HL-60 (cell line): ENCODE results near the gene KCNK15.

Experiments
- DNase-seq, 2 experiments: peaks; one replicate each; pipeline ENCODE4 v3.0.0-alpha.2; 2010 to 2020; ENCODE audit warnings: low read depth in 1 of 2, low spot score in 1 of 2
- H3K27ac ChIP-seq: fragments of 250-450 bp; sonication (Bioruptor Pico); replicated peaks from 2 replicates; pipeline ENCODE4 v1.5.1; 2020; ENCODE audit warnings: mild to moderate bottlenecking, moderate library complexity
- H3K27me3 ChIP-seq: fragments of 250-450 bp; sonication (Bioruptor Pico); 2 replicates; pipeline ENCODE4 v1.5.1; 2021; ENCODE audit warnings: mild to moderate bottlenecking, moderate library complexity; ENCODE audit not compliant: insufficient read depth, poor library complexity, severe bottlenecking
- H3K4me3 ChIP-seq: replicated peaks from 2 replicates; pipeline ENCODE4 v1.5.1; 2011; ENCODE audit warnings: mild to moderate bottlenecking, control low read depth, low read length; ENCODE audit not compliant: insufficient read depth
- GABPA ChIP-seq: IDR thresholded peaks from 2 replicates; pipeline ENCODE4 v1.6.1; 2012; ENCODE audit warnings: low read depth
- POLR2AphosphoS5 ChIP-seq: IDR thresholded peaks from 2 replicates; pipeline ENCODE4 v1.6.1; 2012; ENCODE audit warnings: low read depth
- REST ChIP-seq: IDR thresholded peaks from 2 replicates; pipeline ENCODE4 v1.6.1; 2012; ENCODE audit warnings: low read depth; ENCODE audit not compliant: insufficient replicate concordance
- SPI1 ChIP-seq: IDR thresholded peaks from 2 replicates; pipeline ENCODE4 v1.6.1; 2012; ENCODE audit warnings: low read depth, mild to moderate bottlenecking, borderline replicate concordance
- TF ChIP-seq, protein P1 (sequence below): IDR thresholded peaks from one replicate; pipeline ENCODE4 v1.5.1; 2011; ENCODE audit warnings: low read length, control low read depth, inconsistent platforms; ENCODE audit not compliant: insufficient read depth

The KCNK15 gene

DNA sequence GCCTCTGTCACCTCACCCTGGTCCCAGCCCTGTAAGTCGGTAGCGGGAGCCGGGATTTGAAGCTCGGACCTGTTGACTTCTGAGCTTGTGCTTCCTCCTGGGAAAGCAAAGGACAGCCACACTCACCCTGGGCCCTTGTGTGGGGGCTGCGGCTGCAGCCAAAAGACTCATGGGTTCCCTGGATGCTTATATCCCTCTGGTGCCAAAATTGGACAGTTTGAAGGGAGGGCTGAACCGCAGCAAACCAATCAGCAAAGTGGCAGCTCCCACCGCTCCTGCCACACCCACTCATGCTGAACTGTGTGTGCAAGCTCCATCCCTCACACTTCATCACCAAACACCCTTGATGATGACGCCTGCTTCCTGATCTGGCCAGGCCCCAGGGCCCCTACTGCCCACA is 34.4 kb upstream of the KCNK15 start:
- no peak for DNase-seq
- Histone ChIP-seq H3K27ac (no peak overlapping the region), H3K4me3 (no peak overlapping the region), H3K27me3 (no peaks in the 10 kb centered on the region)
- TF ChIP-seq, protein P1, sequence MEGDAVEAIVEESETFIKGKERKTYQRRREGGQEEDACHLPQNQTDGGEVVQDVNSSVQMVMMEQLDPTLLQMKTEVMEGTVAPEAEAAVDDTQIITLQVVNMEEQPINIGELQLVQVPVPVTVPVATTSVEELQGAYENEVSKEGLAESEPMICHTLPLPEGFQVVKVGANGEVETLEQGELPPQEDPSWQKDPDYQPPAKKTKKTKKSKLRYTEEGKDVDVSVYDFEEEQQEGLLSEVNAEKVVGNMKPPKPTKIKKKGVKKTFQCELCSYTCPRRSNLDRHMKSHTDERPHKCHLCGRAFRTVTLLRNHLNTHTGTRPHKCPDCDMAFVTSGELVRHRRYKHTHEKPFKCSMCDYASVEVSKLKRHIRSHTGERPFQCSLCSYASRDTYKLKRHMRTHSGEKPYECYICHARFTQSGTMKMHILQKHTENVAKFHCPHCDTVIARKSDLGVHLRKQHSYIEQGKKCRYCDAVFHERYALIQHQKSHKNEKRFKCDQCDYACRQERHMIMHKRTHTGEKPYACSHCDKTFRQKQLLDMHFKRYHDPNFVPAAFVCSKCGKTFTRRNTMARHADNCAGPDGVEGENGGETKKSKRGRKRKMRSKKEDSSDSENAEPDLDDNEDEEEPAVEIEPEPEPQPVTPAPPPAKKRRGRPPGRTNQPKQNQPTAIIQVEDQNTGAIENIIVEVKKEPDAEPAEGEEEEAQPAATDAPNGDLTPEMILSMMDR = no peak
- TF ChIP-seq GABPA = no peak
- no peak for TF ChIP-seq POLR2AphosphoS5
- no peak for TF ChIP-seq SPI1
- TF ChIP-seq REST = no peak

DNA sequence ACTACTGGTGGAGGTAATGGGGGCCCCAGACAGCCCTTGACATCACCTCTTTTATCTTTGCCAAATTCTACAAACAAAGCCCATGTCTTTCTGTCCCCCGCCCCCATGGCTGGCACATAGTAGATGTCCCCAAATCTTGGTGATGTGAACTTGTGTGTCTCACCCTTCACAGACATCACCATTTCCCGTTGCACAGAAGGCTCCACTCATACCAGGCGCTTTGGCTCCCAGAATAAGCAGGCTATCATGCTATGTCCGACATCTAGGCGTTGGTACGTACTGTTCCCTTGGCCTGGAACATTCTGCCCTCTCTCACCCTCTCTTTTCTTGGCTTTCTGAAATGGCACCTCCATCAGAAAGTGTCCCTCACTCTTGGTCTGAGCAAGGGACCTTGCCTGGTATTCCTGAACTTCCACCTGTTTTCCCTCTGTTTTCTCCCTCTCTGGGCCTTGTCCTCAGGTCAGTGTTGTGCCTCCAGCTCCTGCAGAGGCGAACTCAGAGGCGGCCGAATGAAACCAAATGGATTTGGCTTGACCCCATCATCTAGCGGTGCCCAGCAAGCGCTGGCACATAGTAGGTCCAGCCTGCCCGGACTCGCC is 31.5 kb upstream of the KCNK15 start:
- Histone ChIP-seq H3K4me3 (no peak overlapping the region), H3K27ac (no peak overlapping the region), H3K27me3 (no peaks in the 10 kb centered on the region)
- no peak for DNase-seq
- no peak for TF ChIP-seq REST
- TF ChIP-seq GABPA = no peak
- TF ChIP-seq SPI1 = no peak
- TF ChIP-seq POLR2AphosphoS5 = no peak

DNA sequence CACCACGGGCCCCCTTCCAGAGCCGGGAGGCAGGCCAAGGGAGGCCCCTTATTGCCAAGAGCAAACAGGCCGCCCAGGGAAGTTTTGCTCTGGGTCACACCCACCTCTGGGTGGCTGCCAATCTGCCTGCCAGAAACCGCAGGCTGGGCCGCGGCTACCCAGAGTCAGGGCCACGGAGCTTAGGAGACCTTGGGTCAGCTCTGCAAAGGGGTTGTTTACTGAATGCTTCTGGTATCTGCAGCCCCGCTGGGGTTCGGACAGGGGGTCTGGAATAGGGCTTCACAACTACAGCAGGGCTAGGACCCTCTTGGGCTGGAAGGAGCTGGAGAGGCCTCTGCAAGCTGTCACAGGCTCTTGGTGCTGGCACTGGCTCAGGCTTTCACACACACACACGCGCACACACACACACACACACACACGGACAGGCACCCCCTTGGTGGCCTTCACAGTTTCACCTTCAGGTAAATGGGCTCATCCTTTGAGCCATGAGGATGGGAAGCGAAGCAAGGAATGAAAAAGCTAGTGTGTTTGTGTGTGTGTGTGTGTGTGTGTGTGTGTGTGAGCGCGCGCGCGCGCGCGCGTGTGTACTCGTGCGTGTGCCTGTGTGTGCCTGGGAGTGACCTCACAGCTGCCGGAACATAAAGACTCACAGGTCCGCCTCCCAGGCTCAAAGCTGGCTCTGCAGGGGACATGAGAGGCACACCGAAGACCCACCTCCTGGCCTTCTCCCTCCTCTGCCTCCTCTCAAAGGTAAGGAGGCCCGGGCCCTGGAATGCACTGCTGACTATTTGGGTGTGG is 30.8 kb upstream of the KCNK15 start, which contains the start of gene CCN5:
TSS of gene CCN5 (plus strand) at position 669 of the 798 bp plus-strand sequence. CDS start at position 691, 22 bp downstream.
- Histone ChIP-seq H3K27me3 (no peaks in the 10 kb centered on the region), H3K4me3 (no peak within 1 kb of the TSS), H3K27ac (no peak within 1 kb of the TSS)
- DNase-seq = peak in 1 of 2 experiments; percentile 64
- TF ChIP-seq REST (no peak), POLR2AphosphoS5 (no peak), SPI1 (no peak), GABPA (no peak)
- TF ChIP-seq, protein P1 = no peak
